Raji (cell line): Measurements from ENCODE around the gene ACTL6B.

Source experiments
- POLR2A ChIP-seq: IDR thresholded peaks from 2 replicates; pipeline ENCODE4 v1.6.1; 2011; ENCODE audit warnings: low read depth, low read length, control low read depth; ENCODE audit not compliant: insufficient read depth

ACTL6B gene

DNA sequence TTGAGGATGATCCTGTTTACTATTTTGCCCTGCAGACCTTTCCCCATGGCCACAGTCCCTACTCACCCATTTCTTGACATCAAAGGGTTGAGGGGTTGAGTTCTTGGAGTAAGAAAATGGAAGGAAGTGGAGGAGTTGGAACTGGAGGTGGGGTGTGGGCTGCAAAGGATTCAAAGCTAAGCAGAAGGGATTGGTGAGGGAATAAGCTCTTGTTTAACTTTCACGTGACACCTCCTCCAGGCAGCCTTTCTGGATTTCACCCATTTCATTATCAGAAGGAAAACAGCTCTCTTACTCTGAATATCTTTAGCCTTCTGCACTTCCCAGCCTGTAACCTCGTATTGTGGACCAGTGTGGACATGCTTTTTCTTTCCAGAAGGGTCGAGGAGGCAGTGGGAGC is 30.2 kb downstream of the ACTL6B start:
- TF ChIP-seq POLR2A, result no peak

GRCh38 chr7:100623951-100624824 is 32.1 kb downstream of the ACTL6B start:
- no peak for TF ChIP-seq POLR2A

DNA sequence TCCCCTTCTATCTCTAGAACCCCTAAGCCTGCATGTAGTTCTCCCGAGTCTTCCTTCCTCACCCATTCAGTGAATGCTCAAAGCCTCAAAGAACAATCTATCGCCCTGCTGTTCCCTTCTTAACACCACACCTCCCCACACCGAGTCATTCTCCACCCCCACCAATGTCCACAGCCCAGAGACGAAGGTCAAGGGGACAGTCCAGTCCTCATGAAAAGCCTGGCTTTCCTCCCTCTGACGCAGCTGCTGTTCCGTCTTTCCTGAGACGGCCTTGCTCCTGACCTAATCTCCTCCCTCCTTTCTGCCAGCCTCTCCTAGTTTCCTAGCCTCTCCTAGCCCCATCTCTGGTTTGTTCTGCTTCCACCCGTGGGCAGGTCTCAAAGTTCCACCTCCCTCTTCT is 34.7 kb downstream of the ACTL6B start:
- TF ChIP-seq POLR2A, result no peak

DNA sequence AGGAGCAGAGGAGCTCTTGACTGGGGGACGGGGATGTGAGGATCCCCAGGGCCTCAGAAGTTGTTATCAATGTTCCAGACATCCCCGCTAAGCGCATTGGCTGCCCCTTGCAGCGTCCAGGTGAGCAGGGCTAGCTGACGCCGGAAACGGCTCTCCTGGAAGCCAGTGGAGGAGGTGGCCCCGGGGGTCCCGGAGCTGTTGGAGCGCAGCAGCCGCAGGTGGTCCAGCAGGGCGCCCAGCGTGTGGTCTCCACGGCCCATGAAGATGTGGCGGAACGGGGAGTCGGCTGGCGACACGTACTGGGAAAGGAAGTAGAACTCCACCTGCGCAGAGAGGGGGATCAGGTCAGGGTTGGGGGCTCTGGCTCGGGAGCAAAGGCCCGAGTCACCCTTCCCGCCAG is 35.4 kb downstream of the ACTL6B start:
- TF ChIP-seq POLR2A, result no peak

DNA sequence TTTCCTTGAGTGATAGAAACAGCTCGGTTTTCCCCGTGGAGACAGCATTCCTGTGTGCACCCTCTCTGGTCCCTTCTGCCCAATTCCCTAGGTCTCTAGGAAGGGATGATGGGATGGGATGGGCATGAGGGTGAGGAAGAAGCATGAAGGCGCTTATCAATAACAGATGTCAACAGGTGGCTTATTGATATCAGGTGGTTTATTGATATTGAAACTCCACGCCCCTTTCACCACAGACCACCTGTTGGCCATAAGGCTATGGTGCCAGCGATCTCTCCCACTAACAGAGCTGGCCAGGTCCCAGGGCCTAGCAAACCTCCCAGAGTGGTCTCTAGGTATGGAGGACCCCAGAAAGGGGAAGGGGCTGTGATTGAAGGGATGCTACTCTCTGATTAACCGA is 36.0 kb downstream of the ACTL6B start:
- no peak for TF ChIP-seq POLR2A

DNA sequence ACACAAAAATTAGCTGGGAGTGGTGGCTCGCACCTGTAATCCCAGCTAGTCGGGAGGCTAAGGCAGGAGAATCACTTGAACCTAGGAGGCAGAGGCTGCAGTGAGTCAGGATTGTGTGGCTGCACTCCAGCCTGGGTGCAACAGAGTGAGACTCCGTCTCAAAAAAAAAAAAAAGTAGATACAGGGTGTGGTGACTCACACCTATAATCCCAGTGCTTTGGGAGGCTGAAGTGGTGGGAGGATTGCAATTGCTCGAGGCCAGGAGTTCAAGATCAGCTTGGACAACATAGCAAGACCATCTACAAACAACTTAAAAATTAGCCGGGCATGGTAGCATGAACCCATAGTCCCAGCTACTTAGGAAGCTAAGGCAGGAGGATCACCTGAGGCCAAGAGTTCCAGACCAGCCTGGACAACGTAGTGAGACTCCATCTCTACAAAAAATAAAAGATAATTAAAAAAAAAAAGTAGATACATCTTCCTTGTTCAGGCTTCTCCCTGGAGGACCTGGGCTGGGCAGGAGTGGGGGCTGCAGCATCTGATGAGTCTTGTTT is 41.9 kb downstream of the ACTL6B start:
- TF ChIP-seq POLR2A, result no peak

- no peak for TF ChIP-seq POLR2A
Observed at GRCh38 chr7:100613412-100614175, 42.7 kb downstream of the ACTL6B start.

- TF ChIP-seq POLR2A, result no peak
Observed at GRCh38 chr7:100612730-100613390, 43.4 kb downstream of the ACTL6B start.

- TF ChIP-seq POLR2A, result peak; percentile 83
Observed at GRCh38 chr7:100611983-100612729, 44.1 kb downstream of the ACTL6B start, which contains the start of gene MOSPD3. TSS of gene MOSPD3 (plus strand) at chr7:100612540. CDS start at chr7:100612792, 252 bp downstream.

GRCh38 chr7:100609958-100610357 is 46.3 kb downstream of the ACTL6B start:
- TF ChIP-seq POLR2A, result no peak

- no peak for TF ChIP-seq POLR2A
Observed at GRCh38 chr7:100607111-100607510, 49.1 kb downstream of the ACTL6B start.

GRCh38 chr7:100606313-100606712 is 49.9 kb downstream of the ACTL6B start:
- TF ChIP-seq POLR2A, result no peak

- TF ChIP-seq POLR2A, result no peak
Observed at GRCh38 chr7:100604976-100605911, 51.0 kb downstream of the ACTL6B start.
